PC-3 (cell line): Measurements from ENCODE around the gene TBC1D9.

ENCODE experiments used
- EZH2 ChIP-seq: fragments of 300-600 bp; sonication (generic); IDR thresholded peaks from one replicate; pipeline ENCODE4 v1.6.1; 2017; ENCODE audit warnings: antibody characterized with exemption, mild to moderate bottlenecking, low read length; ENCODE audit not compliant: unreplicated experiment
- TF ChIP-seq, protein P1 (sequence below): fragments of 300-600 bp; sonication (generic); conservative IDR thresholded peaks from 2 replicates; pipeline ENCODE4 v1.5.1; 2017; ENCODE audit warnings: antibody characterized with exemption, low read depth, mild to moderate bottlenecking, low read length

GRCh38 chr4:140704964-140705363 lies 51.2 kb downstream of the TBC1D9 start:
- TF ChIP-seq, protein P1, sequence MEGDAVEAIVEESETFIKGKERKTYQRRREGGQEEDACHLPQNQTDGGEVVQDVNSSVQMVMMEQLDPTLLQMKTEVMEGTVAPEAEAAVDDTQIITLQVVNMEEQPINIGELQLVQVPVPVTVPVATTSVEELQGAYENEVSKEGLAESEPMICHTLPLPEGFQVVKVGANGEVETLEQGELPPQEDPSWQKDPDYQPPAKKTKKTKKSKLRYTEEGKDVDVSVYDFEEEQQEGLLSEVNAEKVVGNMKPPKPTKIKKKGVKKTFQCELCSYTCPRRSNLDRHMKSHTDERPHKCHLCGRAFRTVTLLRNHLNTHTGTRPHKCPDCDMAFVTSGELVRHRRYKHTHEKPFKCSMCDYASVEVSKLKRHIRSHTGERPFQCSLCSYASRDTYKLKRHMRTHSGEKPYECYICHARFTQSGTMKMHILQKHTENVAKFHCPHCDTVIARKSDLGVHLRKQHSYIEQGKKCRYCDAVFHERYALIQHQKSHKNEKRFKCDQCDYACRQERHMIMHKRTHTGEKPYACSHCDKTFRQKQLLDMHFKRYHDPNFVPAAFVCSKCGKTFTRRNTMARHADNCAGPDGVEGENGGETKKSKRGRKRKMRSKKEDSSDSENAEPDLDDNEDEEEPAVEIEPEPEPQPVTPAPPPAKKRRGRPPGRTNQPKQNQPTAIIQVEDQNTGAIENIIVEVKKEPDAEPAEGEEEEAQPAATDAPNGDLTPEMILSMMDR, result no peak
- TF ChIP-seq EZH2, result no peak
